ENCODE measurements around the gene AFAP1L2. TPM values are rescaled to one million over a fixed set of nuclear protein-coding genes. Genes with fewer than 3 reads are reported as not detected.

Gene AFAP1L2
- total RNA-seq, 3 donors from 2014 or later = 4.2 to 43.9 (median 20.0) TPM

- no peak for TF ChIP-seq POLR2AphosphoS5 (IDR thresholded peaks at IDR 0.05)
- no peak for TF ChIP-seq POLR2A (IDR thresholded peaks at IDR 0.05)
- no peak for TF ChIP-seq CTCF (IDR thresholded peaks at IDR 0.05)
- Histone ChIP-seq H3K4me1 (no peaks in the 10 kb centered on the region), H3K4me3 (no peak overlapping the region), H3K9me3 (no peaks in the 10 kb centered on the region), H3K27ac (no peak overlapping the region), H3K27me3 (no peaks in the 10 kb centered on the region), H3K36me3 (no peaks in the 10 kb centered on the region)
- no peak for DNase-seq (ENCODE audit: low spot score in 2 of 2)
- intact Hi-C loops (cut with DNase I; ENCODE audit: low total_unique reads) = no loop called here
Measured at GRCh38 chr10:114279289-114279688, 125.0 kb downstream of the AFAP1L2 start.

DNA sequence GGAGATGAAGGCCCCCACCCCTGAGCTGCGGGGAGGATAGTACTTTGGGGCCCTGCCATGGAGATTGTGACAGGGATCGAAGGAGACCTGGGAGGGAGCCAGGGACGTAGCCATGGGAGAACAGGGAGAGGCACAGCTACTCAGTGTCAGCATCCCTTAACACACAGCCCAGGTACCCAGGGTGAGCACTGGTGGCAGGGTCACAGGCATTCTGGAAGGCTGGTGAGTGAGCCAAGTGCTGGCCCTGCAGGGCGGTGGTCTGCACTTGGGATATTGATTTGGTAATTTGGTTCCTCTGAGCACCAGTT, 125.5 kb downstream of the AFAP1L2 start:
- no peak for DNase-seq (ENCODE audit: low spot score in 2 of 2)
- intact Hi-C loops (cut with DNase I; ENCODE audit: low total_unique reads) = no loop called here
- H3K27me3 ChIP-seq = no peaks in the 10 kb centered on the region
- H3K4me1 ChIP-seq = no peaks in the 10 kb centered on the region
- H3K4me3 ChIP-seq = no peak overlapping the region
- TF ChIP-seq POLR2A (IDR thresholded peaks at IDR 0.05) (no peak), POLR2AphosphoS5 (IDR thresholded peaks at IDR 0.05) (no peak), CTCF (IDR thresholded peaks at IDR 0.05) (no peak)
- no peaks in the 10 kb centered on the region for H3K36me3 ChIP-seq
- no peaks in the 10 kb centered on the region for H3K9me3 ChIP-seq
- H3K27ac ChIP-seq = no peak overlapping the region

DNA sequence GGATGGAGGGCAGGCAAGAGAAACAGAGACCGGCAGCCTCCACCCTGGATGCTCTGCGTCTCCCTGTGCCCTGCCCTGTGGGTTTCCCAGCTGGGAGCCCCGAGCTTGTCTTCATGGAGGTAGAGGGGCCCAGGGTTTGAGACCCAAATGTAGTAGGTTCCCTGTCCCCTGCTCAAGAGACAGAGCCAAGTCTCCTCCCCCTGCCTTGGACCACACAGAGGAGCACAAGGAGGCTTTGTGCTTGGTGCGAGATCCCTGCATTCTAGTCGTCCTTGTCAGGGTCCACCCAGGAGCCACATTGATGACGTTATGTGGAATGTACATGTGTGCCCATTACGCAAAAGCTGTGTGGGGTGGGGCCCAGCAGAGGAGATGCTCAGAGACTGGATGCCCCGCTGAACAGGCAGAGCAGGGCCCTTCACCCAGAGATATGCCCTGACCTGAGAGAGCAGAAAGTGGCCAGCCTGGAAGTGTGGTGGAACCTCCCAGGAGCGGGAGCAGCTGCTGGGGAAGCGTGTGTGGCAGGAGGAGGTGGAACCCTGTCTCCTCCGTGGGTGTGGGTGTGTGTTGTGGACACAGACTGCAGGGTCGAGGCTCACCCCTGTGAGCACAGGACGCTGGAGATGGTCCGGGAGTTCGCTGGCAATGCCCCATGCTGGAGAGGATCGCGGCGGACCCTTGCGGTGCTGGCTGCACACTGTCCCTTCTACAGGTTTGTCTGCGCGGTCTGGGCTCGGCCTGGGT, 126.0 kb downstream of the AFAP1L2 start:
- intact Hi-C loops (cut with DNase I; ENCODE audit: low total_unique reads) = no loop called here
- H3K27ac ChIP-seq = no peak overlapping the region

GRCh38 chr10:114276671-114277070, 127.6 kb downstream of the AFAP1L2 start:
- TF ChIP-seq POLR2A (IDR thresholded peaks at IDR 0.05) (no peak), POLR2AphosphoS5 (IDR thresholded peaks at IDR 0.05) (no peak), CTCF (IDR thresholded peaks at IDR 0.05) (no peak)
- H3K4me3 ChIP-seq = no peak overlapping the region
- no peaks in the 10 kb centered on the region for H3K27me3 ChIP-seq
- no peaks in the 10 kb centered on the region for H3K9me3 ChIP-seq
- no peak overlapping the region for H3K27ac ChIP-seq
- H3K36me3 ChIP-seq = no peaks in the 10 kb centered on the region
- intact Hi-C loops (cut with DNase I; ENCODE audit: low total_unique reads) = no loop called here
- DNase-seq (ENCODE audit: low spot score in 2 of 2) = no peak
- no peaks in the 10 kb centered on the region for H3K4me1 ChIP-seq

More for the DNA sequence above, 126.0 kb downstream of the AFAP1L2 start:
- Histone ChIP-seq H3K27me3 (no peaks in the 10 kb centered on the region), H3K9me3 (no peaks in the 10 kb centered on the region), H3K4me3 (no peak overlapping the region), H3K4me1 (no peaks in the 10 kb centered on the region), H3K36me3 (no peaks in the 10 kb centered on the region)
- DNase-seq (ENCODE audit: low spot score in 2 of 2) = peak in 1 of 2 donors; percentile 40
- TF ChIP-seq POLR2AphosphoS5 (IDR thresholded peaks at IDR 0.05) = no peak
- TF ChIP-seq CTCF (IDR thresholded peaks at IDR 0.05) = no peak
- no peak for TF ChIP-seq POLR2A (IDR thresholded peaks at IDR 0.05)

GRCh38 chr10:114276066-114276465, 128.2 kb downstream of the AFAP1L2 start:
- no peak overlapping the region for H3K4me3 ChIP-seq
- H3K9me3 ChIP-seq = no peaks in the 10 kb centered on the region
- peak in 1 of 2 donors; percentile 33 for DNase-seq (ENCODE audit: low spot score in 2 of 2)
- no peaks in the 10 kb centered on the region for H3K36me3 ChIP-seq
- H3K27ac ChIP-seq = no peak overlapping the region
- H3K4me1 ChIP-seq = no peaks in the 10 kb centered on the region
- TF ChIP-seq CTCF (IDR thresholded peaks at IDR 0.05) (no peak), POLR2A (IDR thresholded peaks at IDR 0.05) (no peak), POLR2AphosphoS5 (IDR thresholded peaks at IDR 0.05) (no peak)
- no peaks in the 10 kb centered on the region for H3K27me3 ChIP-seq
- intact Hi-C loops (cut with DNase I; ENCODE audit: low total_unique reads) = no loop called here
